K562 (cell line): Measurements from ENCODE around the gene MPHOSPH9. TPM values are rescaled to one million over a fixed set of nuclear protein-coding genes. Genes with fewer than 3 reads are reported as not detected.

Source experiments
- ATAC-seq: fragments of 200-7000 bp; cut with Tn5 transposase; 3 replicates; pipeline ENCODE4 v1.9.1; 2020; ENCODE audit warnings: moderate library complexity
- BruUV-seq: library from RNA; stranded (reverse); fragments of 400-500 nt; replicated peaks from 2 replicates; lab custom pipeline; 2021; lab: Mats Ljungman, UMichigan
- CTCF ChIA-PET: fragments of 300-600 bp; formaldehyde crosslinking; extraction: SDS; loops from one replicate; lab custom pipeline; 2021; ENCODE audit warnings: low intra/inter-chr PET ratio; lab: Yijun Ruan, JAX
- POLR2A ChIA-PET: fragments of 300-600, 350-650 bp; sonication (Branson Sonifier 250); formaldehyde crosslinking; extraction: SDS; loops from one replicate; lab custom pipeline; 2021; ENCODE audit warnings: antibody characterized with exemption, inconsistent platforms; lab: Yijun Ruan, JAX
- DNase-seq, 4 experiments: peaks; one replicate each; pipeline versions ENCODE4 v3.0.0 to v3.0.0-alpha.2; 2011 to 2018; ENCODE audit warnings: low spot score in 3 of 4, mixed read lengths in 3 of 4; ENCODE audit errors: extremely low read depth in 1 of 4
- FAIRE-seq: peaks from 2 replicates; lab custom pipeline; 2011; peaks lifted over from hg19 to GRCh38; lab: Jason Lieb, UNC
- H2AFZ ChIP-seq: 2 replicates; pipeline ENCODE4 v1.6.0; 2011; ENCODE audit warnings: low read depth, low read length, control low read depth, inconsistent platforms
- H3K27ac ChIP-seq: fragments of 200-600 bp; 3 replicates; pipeline ENCODE4 v1.8.0; 2011; ENCODE audit warnings: low read depth, mild to moderate bottlenecking, control low read depth, inconsistent platforms, low read length, moderate library complexity, mixed read lengths; ENCODE audit errors: extremely low read depth
- H3K27me3 ChIP-seq, 2 experiments: fragments of 300-600 bp in 1 of 2; 2 replicates in 1 of 2; 3 replicates in 1 of 2; pipeline versions ENCODE4 v1.6.0 to v1.8.0; 2011; ENCODE audit warnings: inconsistent platforms in 2 of 2, low read length in 2 of 2, mild to moderate bottlenecking in 1 of 2, mixed read lengths in 1 of 2, moderate library complexity in 1 of 2; ENCODE audit not compliant: control insufficient read depth in 2 of 2, insufficient read depth in 2 of 2
- H3K36me3 ChIP-seq: fragments of 300-600 bp; 3 replicates; pipeline ENCODE4 v1.8.0; 2011; ENCODE audit warnings: mild to moderate bottlenecking, low read length, inconsistent platforms; ENCODE audit not compliant: control insufficient read depth, insufficient read depth
- H3K4me1 ChIP-seq, 2 experiments: fragments of 200-600 bp in 1 of 2; replicated peaks in 1 of 2; 2 replicates in 1 of 2; 3 replicates in 1 of 2; pipeline versions ENCODE4 v1.5.1 to v1.8.0; 2011; ENCODE audit warnings: inconsistent platforms in 2 of 2, low read length in 2 of 2, mild to moderate bottlenecking in 1 of 2, mixed read lengths in 1 of 2, moderate library complexity in 1 of 2; ENCODE audit not compliant: control insufficient read depth in 2 of 2, insufficient read depth in 2 of 2
- H3K4me2 ChIP-seq: 2 replicates; pipeline ENCODE4 v1.6.1; 2011; ENCODE audit warnings: low read length, control low read depth, inconsistent platforms, mixed read lengths; ENCODE audit not compliant: insufficient read depth
- H3K4me3 ChIP-seq: fragments of 200-600 bp; sonication (generic), shearing (Covaris generic); 2 replicates; pipeline ENCODE4 v1.5.1; 2016; ENCODE audit warnings: control low read depth, inconsistent platforms
- H3K79me2 ChIP-seq: fragments of 200-600 bp; 3 replicates; pipeline ENCODE4 v1.8.0; 2011; ENCODE audit warnings: low read length, inconsistent platforms; ENCODE audit not compliant: control insufficient read depth, insufficient read depth
- H3K9ac ChIP-seq, 2 experiments: 2 replicates each; pipeline versions ENCODE4 v1.6.0 to v1.6.1; 2011; ENCODE audit warnings: low read depth in 2 of 2, low read length in 2 of 2, control low read depth in 1 of 2, inconsistent platforms in 1 of 2, mild to moderate bottlenecking in 1 of 2, mixed read lengths in 1 of 2; ENCODE audit not compliant: insufficient read depth in 1 of 2
- H3K9me1 ChIP-seq: one replicate; pipeline ENCODE4 v1.6.0; 2011; ENCODE audit warnings: inconsistent platforms, mild to moderate bottlenecking, low read length, moderate library complexity; ENCODE audit not compliant: control insufficient read depth, insufficient read depth
- H3K9me3 ChIP-seq: replicated peaks from 2 replicates; pipeline ENCODE4 v1.5.1; 2011; ENCODE audit warnings: low read depth, low read length, inconsistent platforms; ENCODE audit not compliant: control insufficient read depth, insufficient read depth
- H4K20me1 ChIP-seq: replicated peaks from 2 replicates; pipeline ENCODE4 v1.6.1; 2011; ENCODE audit warnings: low read length, inconsistent platforms, mixed read lengths; ENCODE audit not compliant: control insufficient read depth, insufficient read depth
- DACH1 ChIP-seq: fragments of 450-650 bp; IDR thresholded peaks from 2 replicates; pipeline ENCODE4 v1.6.1; 2018; ENCODE audit not compliant: partially characterized antibody
- ETV6 ChIP-seq, 3 experiments: fragments of 150-350 bp in 1 of 3; sonication (generic) in 1 of 3; formaldehyde crosslinking in 1 of 3; IDR thresholded peaks; 2 replicates each; pipeline versions ENCODE4 v1.6.1 to v1.8.0; 2014 to 2022; ENCODE audit warnings: borderline replicate concordance in 2 of 3, low read depth in 2 of 3, antibody characterized with exemption in 1 of 3, low read length in 1 of 3, mild to moderate bottlenecking in 1 of 3, missing genetic modification reagents in 1 of 3
- EWSR1 ChIP-seq: fragments of 450-650 bp; IDR thresholded peaks from 2 replicates; pipeline ENCODE4 v1.6.1; 2018; ENCODE audit warnings: borderline replicate concordance, mild to moderate bottlenecking, low read depth, moderate library complexity; ENCODE audit not compliant: partially characterized antibody
- FOXJ3 ChIP-seq: sonication (generic); formaldehyde crosslinking; IDR thresholded peaks from 2 replicates; pipeline ENCODE4 v1.4.0; 2020; ENCODE audit warnings: mild to moderate bottlenecking, missing genetic modification reagents
- FOXM1 ChIP-seq, 2 experiments: fragments of 450-650 bp in 1 of 2; sonication (generic) in 1 of 2; formaldehyde crosslinking in 1 of 2; IDR thresholded peaks; 2 replicates each; pipeline versions ENCODE4 v1.6.1 to v1.9.0; 2017 to 2022; ENCODE audit warnings: low read depth in 2 of 2, mild to moderate bottlenecking in 2 of 2, missing genetic modification reagents in 1 of 2, moderate library complexity in 1 of 2
- HNRNPL ChIP-seq: fragments of 200-400 bp; formaldehyde crosslinking; IDR thresholded peaks from 2 replicates; pipeline ENCODE4 v1.6.1; 2017; ENCODE audit warnings: low read depth, mild to moderate bottlenecking, low read length
- NRF1 ChIP-seq, 2 experiments: fragments of 450-650 bp; IDR thresholded peaks in 1 of 2; conservative IDR thresholded peaks in 1 of 2; 2 replicates each; pipeline ENCODE4 v1.6.1; 2014; ENCODE audit warnings: mild to moderate bottlenecking in 2 of 2
- TGIF2 ChIP-seq: sonication (generic); formaldehyde crosslinking; IDR thresholded peaks from 2 replicates; pipeline ENCODE4 v1.8.1; 2022; ENCODE audit warnings: mild to moderate bottlenecking, missing genetic modification reagents, moderate library complexity
- U2AF1 ChIP-seq: fragments of 200-400 bp; formaldehyde crosslinking; optimal IDR thresholded peaks from 2 replicates; pipeline ENCODE3; 2017; ENCODE audit warnings: mild to moderate bottlenecking, low read depth, low read length, moderate library complexity
- ZBTB7A ChIP-seq: IDR thresholded peaks from 2 replicates; pipeline ENCODE4 v1.6.1; 2011; ENCODE audit warnings: low read depth, mild to moderate bottlenecking, low read length, moderate library complexity, borderline replicate concordance; ENCODE audit not compliant: control insufficient read depth
- ZNF24 ChIP-seq: fragments of 450-650 bp; IDR thresholded peaks from 2 replicates; pipeline ENCODE4 v1.6.1; 2016
- ZNF75A ChIP-seq: fragments of 450-650 bp; formaldehyde crosslinking; IDR thresholded peaks from 2 replicates; pipeline ENCODE4 v1.4.0; 2020; ENCODE audit warnings: mild to moderate bottlenecking
- WGBS: fragments of 100-300 bp; shearing (Covaris generic); methylation state at CpG from one replicate; pipeline ENCODE4 v1.1.6; 2016; ENCODE audit warnings: low coverage, mixed read lengths; ENCODE audit not compliant: insufficient coverage; ENCODE audit errors: missing lambda C conversion rate; 5-methylcytosine and 5-hydroxymethylcytosine counted together
- in situ Hi-C: fragments of 300-500 bp; cut with MboI; formaldehyde crosslinking; loops from 4 replicates; pipeline ENCODE4 v1.15.0; 2018; ENCODE audit warnings: inconsistent platforms, mixed read lengths
- intact Hi-C: fragments of 100-400 bp; cut with micrococcal nuclease; formaldehyde crosslinking; loops from 2 replicates; pipeline ENCODE4 v1.14.2; 2022
- polyA plus RNA-seq, 8 experiments: library from polyadenylated mRNA; depleted of rRNA in 4 of 8; stranded (reverse) in 5 of 8; unstranded in 3 of 8; fragments of >200 nt; fragmentation: Nextera tagmentation in 2 of 8; fragmentation: Illumina TruSeq in 1 of 8; extraction: Ambion mirVana in 2 of 8; extraction: Trizol in 1 of 8; gene quantifications; 2 replicates each; pipeline versions ENCODE4 v1.2.1 to v1.2.3, GENCODE V29; 2011 to 2014; ENCODE audit warnings: inconsistent platforms in 1 of 8, missing spikeins in 1 of 8
- total RNA-seq, 7 experiments: library from RNA; depleted of rRNA in 6 of 7; stranded (reverse); fragments of >200 nt in 6 of 7; fragmentation: Illumina TruSeq in 2 of 7; extraction: Trizol in 2 of 7; gene quantifications; 2 replicates each; pipeline versions ENCODE4 v1.2.1 to v1.2.3, GENCODE V29; 2011 to 2021; ENCODE audit warnings: low replicate concordance in 1 of 7
- TF ChIP-seq, protein P1 (sequence below): sonication (generic); formaldehyde crosslinking; IDR thresholded peaks from 2 replicates; pipeline ENCODE4 v1.8.1; 2023; ENCODE audit warnings: mild to moderate bottlenecking, missing genetic modification reagents
- TF ChIP-seq, protein P2 (sequence below): fragments of 450-650 bp; IDR thresholded peaks from 2 replicates; pipeline ENCODE4 v1.6.1; 2017; ENCODE audit warnings: antibody characterized with exemption, mild to moderate bottlenecking

The MPHOSPH9 gene
- total and polyA plus RNA-seq, 9 of the 15 experiments (the other 6 are each of a cell fraction or from before 2014, with no cell fraction given) = 14.2 to 103 (median 54.5) TPM

DNA sequence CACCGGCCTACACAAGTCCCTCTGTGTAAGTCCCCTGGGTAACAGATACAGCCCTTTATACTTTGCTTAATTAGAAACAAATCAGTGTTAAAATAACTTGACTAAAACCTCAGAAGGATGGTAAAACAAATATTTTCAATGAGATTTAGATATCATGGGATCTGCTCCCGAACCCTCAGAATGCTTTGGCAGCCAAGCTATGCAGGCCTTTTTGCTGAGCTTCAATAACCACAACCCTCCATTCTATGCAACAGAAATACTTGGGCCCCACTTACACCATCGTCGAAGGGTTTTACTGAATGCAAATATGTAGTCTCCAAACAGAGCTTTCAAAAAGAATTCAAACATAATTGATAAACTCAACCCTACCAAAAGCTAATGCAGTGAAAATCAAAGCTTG, 52.8 kb downstream of the MPHOSPH9 start:
- POLR2A ChIA-PET = interaction anchor here (1.1 kb wide), 1 partner anchor 11 kb away, joined by 3 read pairs; no protein-coding TSS in a partner anchor
- 94% methylated on average over 4 of the region's 4 CpGs for WGBS
- CTCF ChIA-PET = no interaction called here
- H3K36me3 ChIP-seq = peaks cover 73% of the 10 kb centered on the region
- H3K9me1 ChIP-seq = no peaks in the 10 kb centered on the region
- no peaks in the 10 kb centered on the region for H4K20me1 ChIP-seq
- H3K27ac ChIP-seq = no peak overlapping the region
- in situ Hi-C loops = no loop called here
- FAIRE-seq (no peak), DNase-seq (no peak), ATAC-seq (no peak)
- H3K4me3 ChIP-seq = no peak overlapping the region
- no peak overlapping the region for H3K4me2 ChIP-seq
- H3K9ac ChIP-seq = no peak overlapping the region
- H3K79me2 ChIP-seq = no peaks in the 10 kb centered on the region
- BruUV-seq = no TSS peak
- H3K4me1 ChIP-seq = no peaks in the 10 kb centered on the region
- intact Hi-C loops = no loop called here
- no peaks in the 10 kb centered on the region for H3K9me3 ChIP-seq
- no peaks in the 10 kb centered on the region for H3K27me3 ChIP-seq
- H2AFZ ChIP-seq = no peak overlapping the region
- TF ChIP-seq ZNF24 = no peak
- no peak for TF ChIP-seq FOXJ3
- TF ChIP-seq, protein P1, sequence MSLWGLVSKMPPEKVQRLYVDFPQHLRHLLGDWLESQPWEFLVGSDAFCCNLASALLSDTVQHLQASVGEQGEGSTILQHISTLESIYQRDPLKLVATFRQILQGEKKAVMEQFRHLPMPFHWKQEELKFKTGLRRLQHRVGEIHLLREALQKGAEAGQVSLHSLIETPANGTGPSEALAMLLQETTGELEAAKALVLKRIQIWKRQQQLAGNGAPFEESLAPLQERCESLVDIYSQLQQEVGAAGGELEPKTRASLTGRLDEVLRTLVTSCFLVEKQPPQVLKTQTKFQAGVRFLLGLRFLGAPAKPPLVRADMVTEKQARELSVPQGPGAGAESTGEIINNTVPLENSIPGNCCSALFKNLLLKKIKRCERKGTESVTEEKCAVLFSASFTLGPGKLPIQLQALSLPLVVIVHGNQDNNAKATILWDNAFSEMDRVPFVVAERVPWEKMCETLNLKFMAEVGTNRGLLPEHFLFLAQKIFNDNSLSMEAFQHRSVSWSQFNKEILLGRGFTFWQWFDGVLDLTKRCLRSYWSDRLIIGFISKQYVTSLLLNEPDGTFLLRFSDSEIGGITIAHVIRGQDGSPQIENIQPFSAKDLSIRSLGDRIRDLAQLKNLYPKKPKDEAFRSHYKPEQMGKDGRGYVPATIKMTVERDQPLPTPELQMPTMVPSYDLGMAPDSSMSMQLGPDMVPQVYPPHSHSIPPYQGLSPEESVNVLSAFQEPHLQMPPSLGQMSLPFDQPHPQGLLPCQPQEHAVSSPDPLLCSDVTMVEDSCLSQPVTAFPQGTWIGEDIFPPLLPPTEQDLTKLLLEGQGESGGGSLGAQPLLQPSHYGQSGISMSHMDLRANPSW (CRISPR knock-in tag) = no peak
- TF ChIP-seq U2AF1 = no peak
- TF ChIP-seq ZNF75A = no peak
- no peak for TF ChIP-seq FOXM1 (IDR thresholded peaks at IDR 0.05; ENCODE audit: low read depth)
- TF ChIP-seq FOXM1 (CRISPR knock-in tag; IDR thresholded peaks at IDR 0.05; ENCODE audit: low read depth) = no peak
- TF ChIP-seq, protein P2, sequence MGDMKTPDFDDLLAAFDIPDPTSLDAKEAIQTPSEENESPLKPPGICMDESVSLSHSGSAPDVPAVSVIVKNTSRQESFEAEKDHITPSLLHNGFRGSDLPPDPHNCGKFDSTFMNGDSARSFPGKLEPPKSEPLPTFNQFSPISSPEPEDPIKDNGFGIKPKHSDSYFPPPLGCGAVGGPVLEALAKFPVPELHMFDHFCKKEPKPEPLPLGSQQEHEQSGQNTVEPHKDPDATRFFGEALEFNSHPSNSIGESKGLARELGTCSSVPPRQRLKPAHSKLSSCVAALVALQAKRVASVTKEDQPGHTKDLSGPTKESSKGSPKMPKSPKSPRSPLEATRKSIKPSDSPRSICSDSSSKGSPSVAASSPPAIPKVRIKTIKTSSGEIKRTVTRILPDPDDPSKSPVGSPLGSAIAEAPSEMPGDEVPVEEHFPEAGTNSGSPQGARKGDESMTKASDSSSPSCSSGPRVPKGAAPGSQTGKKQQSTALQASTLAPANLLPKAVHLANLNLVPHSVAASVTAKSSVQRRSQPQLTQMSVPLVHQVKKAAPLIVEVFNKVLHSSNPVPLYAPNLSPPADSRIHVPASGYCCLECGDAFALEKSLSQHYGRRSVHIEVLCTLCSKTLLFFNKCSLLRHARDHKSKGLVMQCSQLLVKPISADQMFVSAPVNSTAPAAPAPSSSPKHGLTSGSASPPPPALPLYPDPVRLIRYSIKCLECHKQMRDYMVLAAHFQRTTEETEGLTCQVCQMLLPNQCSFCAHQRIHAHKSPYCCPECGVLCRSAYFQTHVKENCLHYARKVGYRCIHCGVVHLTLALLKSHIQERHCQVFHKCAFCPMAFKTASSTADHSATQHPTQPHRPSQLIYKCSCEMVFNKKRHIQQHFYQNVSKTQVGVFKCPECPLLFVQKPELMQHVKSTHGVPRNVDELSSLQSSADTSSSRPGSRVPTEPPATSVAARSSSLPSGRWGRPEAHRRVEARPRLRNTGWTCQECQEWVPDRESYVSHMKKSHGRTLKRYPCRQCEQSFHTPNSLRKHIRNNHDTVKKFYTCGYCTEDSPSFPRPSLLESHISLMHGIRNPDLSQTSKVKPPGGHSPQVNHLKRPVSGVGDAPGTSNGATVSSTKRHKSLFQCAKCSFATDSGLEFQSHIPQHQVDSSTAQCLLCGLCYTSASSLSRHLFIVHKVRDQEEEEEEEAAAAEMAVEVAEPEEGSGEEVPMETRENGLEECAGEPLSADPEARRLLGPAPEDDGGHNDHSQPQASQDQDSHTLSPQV = no peak
- no peak for TF ChIP-seq HNRNPL
- TF ChIP-seq TGIF2 (CRISPR knock-in tag) = no peak
- no peak for TF ChIP-seq NRF1 (conservative IDR thresholded peaks at IDR 0.05 in 1 of 2, IDR thresholded peaks at IDR 0.05 in 1 of 2)
- TF ChIP-seq ZBTB7A = no peak
- no peak for TF ChIP-seq EWSR1
- no peak for TF ChIP-seq ETV6 (IDR thresholded peaks at IDR 0.05; ENCODE audit: borderline replicate concordance in 1 of 2, low read depth in 2 of 2, low read length in 1 of 2)
- no peak for TF ChIP-seq ETV6 (CRISPR knock-in tag; IDR thresholded peaks at IDR 0.05; ENCODE audit: borderline replicate concordance)
- no peak for TF ChIP-seq DACH1
